Measurements from ENCODE around the gene AURKA. TPM values are rescaled to one million over a fixed set of nuclear protein-coding genes. Genes with fewer than 3 reads are reported as not detected.

AURKA gene
- total RNA-seq, 1 donor, result 4.7 TPM

GRCh38 chr20:56428881-56429280 lies 36.9 kb upstream of the AURKA start:
- Histone ChIP-seq H4K20me1 (ENCODE audit: insufficient read depth, low read length) (no peaks in the 10 kb centered on the region), H3K9me3 (ENCODE audit: low read depth, low read length) (no peaks in the 10 kb centered on the region), H3K4me2 (ENCODE audit: insufficient read depth, low read length) (peak overlapping the region; percentile 12), H3K4me3 (ENCODE audit: insufficient read depth, low read length) (no peak overlapping the region), H3K4me1 (ENCODE audit: insufficient read depth, low read length) (peaks cover 27% of the 10 kb centered on the region), H3K27ac (ENCODE audit: low read depth, low read length) (peak overlapping the region; percentile 81), H2AFZ (ENCODE audit: low read length) (peak overlapping the region; percentile 47), H3K27me3 (ENCODE audit: insufficient read depth, low read length) (no peaks in the 10 kb centered on the region), H3K79me2 (ENCODE audit: insufficient read depth, low read length) (no peaks in the 10 kb centered on the region), H3K36me3 (ENCODE audit: insufficient read depth, low read length) (no peaks in the 10 kb centered on the region)
- no peak for TF ChIP-seq CTCF (IDR thresholded peaks at IDR 0.05; ENCODE audit: extremely low read depth, low read depth, low read length)
- no peak for DNase-seq (ENCODE audit: insufficient read length, low spot score, missing footprints)

- Histone ChIP-seq H3K36me3 (ENCODE audit: insufficient read depth, low read length) (no peaks in the 10 kb centered on the region), H3K4me1 (ENCODE audit: insufficient read depth, low read length) (peaks cover 23% of the 10 kb centered on the region), H4K20me1 (ENCODE audit: insufficient read depth, low read length) (no peaks in the 10 kb centered on the region), H3K9me3 (ENCODE audit: low read depth, low read length) (no peaks in the 10 kb centered on the region), H3K4me2 (ENCODE audit: insufficient read depth, low read length) (no peak overlapping the region), H3K4me3 (ENCODE audit: insufficient read depth, low read length) (no peak overlapping the region), H3K27me3 (ENCODE audit: insufficient read depth, low read length) (no peaks in the 10 kb centered on the region), H3K27ac (ENCODE audit: low read depth, low read length) (peak overlapping the region; percentile 81), H2AFZ (ENCODE audit: low read length) (no peak overlapping the region), H3K79me2 (ENCODE audit: insufficient read depth, low read length) (no peaks in the 10 kb centered on the region)
- DNase-seq (ENCODE audit: insufficient read length, low spot score, missing footprints), result no peak
- no peak for TF ChIP-seq CTCF (IDR thresholded peaks at IDR 0.05; ENCODE audit: extremely low read depth, low read depth, low read length)
Observed at GRCh38 chr20:56428410-56428809, 36.4 kb upstream of the AURKA start.

- no peak overlapping the region for H3K4me2 ChIP-seq (ENCODE audit: insufficient read depth, low read length)
- H3K79me2 ChIP-seq (ENCODE audit: insufficient read depth, low read length), result no peaks in the 10 kb centered on the region
- H3K27me3 ChIP-seq (ENCODE audit: insufficient read depth, low read length), result no peaks in the 10 kb centered on the region
- H3K4me1 ChIP-seq (ENCODE audit: insufficient read depth, low read length), result peaks cover 25% of the 10 kb centered on the region
- H3K4me3 ChIP-seq (ENCODE audit: insufficient read depth, low read length), result no peak overlapping the region
- TF ChIP-seq CTCF (IDR thresholded peaks at IDR 0.05; ENCODE audit: extremely low read depth, low read depth, low read length), result no peak
- no peaks in the 10 kb centered on the region for H3K36me3 ChIP-seq (ENCODE audit: insufficient read depth, low read length)
- H3K9me3 ChIP-seq (ENCODE audit: low read depth, low read length), result no peaks in the 10 kb centered on the region
- no peak overlapping the region for H2AFZ ChIP-seq (ENCODE audit: low read length)
- peak overlapping the region; percentile 81 for H3K27ac ChIP-seq (ENCODE audit: low read depth, low read length)
- no peak for DNase-seq (ENCODE audit: insufficient read length, low spot score, missing footprints)
- H4K20me1 ChIP-seq (ENCODE audit: insufficient read depth, low read length), result no peaks in the 10 kb centered on the region
Observed at GRCh38 chr20:56427797-56428196, 35.8 kb upstream of the AURKA start.

DNA sequence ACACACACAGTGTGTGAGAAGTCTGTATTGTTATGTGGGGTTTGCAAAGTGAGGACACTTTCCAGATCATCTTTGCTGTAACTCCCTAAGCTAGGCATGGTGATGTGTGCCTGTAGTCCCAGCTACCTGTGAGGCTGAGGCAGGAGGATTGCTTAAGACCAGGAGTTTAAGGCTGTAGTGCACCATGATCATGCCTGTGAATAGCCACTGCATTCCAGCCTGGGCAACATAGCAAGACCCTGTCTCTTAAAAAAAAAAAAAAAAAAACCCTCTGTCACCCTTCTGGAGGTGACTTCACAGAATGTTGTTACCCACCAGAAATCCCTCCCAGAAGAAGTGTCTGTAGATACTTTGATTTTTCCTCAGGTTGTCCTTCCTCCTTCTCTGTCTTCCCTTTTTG lies 34.9 kb upstream of the AURKA start:
- Histone ChIP-seq H3K27ac (ENCODE audit: low read depth, low read length) (no peak overlapping the region), H3K9me3 (ENCODE audit: low read depth, low read length) (no peaks in the 10 kb centered on the region), H3K36me3 (ENCODE audit: insufficient read depth, low read length) (no peaks in the 10 kb centered on the region), H3K4me1 (ENCODE audit: insufficient read depth, low read length) (peaks cover 33% of the 10 kb centered on the region), H3K27me3 (ENCODE audit: insufficient read depth, low read length) (no peaks in the 10 kb centered on the region), H4K20me1 (ENCODE audit: insufficient read depth, low read length) (no peaks in the 10 kb centered on the region), H3K4me2 (ENCODE audit: insufficient read depth, low read length) (no peak overlapping the region), H2AFZ (ENCODE audit: low read length) (no peak overlapping the region), H3K4me3 (ENCODE audit: insufficient read depth, low read length) (no peak overlapping the region), H3K79me2 (ENCODE audit: insufficient read depth, low read length) (no peaks in the 10 kb centered on the region)
- TF ChIP-seq CTCF (IDR thresholded peaks at IDR 0.05; ENCODE audit: extremely low read depth, low read depth, low read length), result no peak
- no peak for DNase-seq (ENCODE audit: insufficient read length, low spot score, missing footprints)

Measured in osteoblast (primary cell).